ENCODE results near the gene RPP25L.

GRCh38 chr9:34646211-34647083 is 34.5 kb upstream of the RPP25L start, which contains the start of gene GALT:
- peak in 6 of 7 experiments; percentile 6 to 61 (median 42) for TF ChIP-seq CTCF (IDR thresholded peaks at IDR 0.05)
- peak; percentile 39 to 75 (median 72) for TF ChIP-seq POLR2A (IDR thresholded peaks at IDR 0.05)
